NCI-H2196 treated with DMSO at 0.1 percent for 48 hours (cell line): ENCODE measurements around the gene ARSJ.
"Not testable (repeated sequence)": the region's sequence is repeated elsewhere in the genome, so short reads cannot be mapped to it uniquely, and the experiment has no call there.

Source experiments
- DNase-seq: peaks from one replicate; lab custom pipeline; 2025; ENCODE audit not compliant: unreplicated experiment; lab: John Stamatoyannopoulos, UW

ARSJ gene

DNA sequence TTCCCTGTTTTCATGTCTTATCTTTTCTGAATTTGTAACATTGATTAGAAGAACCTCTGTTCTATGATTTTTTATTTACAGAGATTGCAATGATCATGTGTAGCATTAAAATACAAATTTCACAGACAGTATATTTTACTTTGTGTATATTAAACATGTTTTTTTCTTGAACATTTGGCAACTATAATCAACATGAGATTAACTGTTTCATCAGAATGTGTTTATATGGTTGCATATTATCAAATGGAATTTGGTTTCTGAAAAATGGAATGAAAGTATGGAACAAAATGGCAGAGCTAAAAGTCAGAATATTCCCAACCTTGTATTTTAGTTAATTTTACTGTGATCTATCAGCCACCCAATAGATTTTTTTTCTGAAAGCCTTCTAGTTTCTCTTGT, 19.9 kb downstream of the ARSJ start:
- no peak for DNase-seq

DNA sequence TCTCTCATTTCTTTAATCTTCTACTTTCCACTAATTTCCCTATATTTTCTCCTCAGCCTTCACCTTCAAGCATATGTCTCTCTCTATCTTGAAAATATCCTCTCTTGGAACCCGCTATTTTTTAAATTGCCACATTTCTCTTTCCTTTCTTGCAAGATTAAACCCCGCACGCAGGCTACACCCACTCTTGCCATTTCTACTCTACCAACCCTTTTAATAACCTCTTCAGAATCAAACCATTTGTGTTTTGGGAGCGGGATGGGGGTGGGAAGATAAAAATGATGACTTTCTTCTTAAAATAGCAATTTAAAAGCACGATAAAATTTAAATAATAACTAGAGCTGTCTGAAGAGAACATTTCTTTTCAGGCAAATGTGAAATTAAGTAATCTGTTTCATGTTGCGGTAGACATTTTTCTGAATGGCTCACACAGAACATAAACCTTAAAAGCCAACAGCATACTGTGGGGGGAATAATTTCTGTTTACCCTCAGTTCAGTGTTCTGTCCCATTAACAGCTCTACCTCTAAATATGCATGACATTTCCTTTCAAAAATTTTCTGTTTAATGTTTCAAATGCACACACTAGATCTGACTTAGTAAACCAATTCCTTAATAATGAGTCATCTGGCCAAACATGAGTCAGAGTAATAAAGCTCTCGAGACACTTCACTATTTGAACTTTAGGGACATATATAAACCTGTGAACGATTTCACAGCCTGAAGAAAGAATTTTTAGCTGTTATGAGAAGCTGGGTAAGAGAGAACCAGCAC, 20.5 kb downstream of the ARSJ start:
- no peak for DNase-seq

DNA sequence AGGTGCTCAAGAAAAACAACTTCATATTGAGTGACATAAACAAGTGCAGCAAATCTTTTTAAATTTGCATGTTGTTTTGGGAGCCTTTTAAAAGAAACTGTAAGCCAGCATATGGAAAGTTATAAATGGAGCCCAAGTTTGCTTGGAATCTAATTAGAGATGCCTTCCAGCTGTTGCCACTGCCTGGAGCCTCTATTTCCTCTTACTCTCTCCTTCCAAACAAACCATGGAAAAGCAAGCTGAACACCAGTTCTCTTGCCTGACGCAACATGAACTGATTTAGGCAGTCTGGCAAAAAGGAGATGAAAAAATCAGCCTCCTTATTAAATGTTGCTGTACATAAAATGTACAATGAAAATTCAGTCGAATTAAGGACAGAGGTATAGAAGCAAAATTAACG, 21.5 kb downstream of the ARSJ start:
- DNase-seq: no peak

DNA sequence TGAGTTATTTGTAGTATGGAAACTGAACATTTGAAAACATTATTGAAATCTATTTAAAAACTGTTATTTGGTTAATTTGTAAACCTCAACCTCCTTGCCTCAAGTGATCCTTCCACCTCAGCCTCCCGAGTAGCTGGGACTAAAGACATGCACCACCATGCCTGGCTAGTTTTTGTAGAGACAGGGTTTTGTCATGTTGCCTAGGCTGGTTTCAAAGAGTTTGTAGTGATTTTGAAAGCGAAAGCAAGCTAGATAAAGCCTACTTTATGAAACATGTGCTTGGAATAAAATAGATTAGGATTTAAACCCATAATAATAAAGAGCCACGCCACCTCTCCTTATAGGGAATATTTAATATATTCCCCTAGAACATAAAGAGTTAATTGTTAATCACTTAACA, 23.5 kb downstream of the ARSJ start:
- no peak for DNase-seq

DNA sequence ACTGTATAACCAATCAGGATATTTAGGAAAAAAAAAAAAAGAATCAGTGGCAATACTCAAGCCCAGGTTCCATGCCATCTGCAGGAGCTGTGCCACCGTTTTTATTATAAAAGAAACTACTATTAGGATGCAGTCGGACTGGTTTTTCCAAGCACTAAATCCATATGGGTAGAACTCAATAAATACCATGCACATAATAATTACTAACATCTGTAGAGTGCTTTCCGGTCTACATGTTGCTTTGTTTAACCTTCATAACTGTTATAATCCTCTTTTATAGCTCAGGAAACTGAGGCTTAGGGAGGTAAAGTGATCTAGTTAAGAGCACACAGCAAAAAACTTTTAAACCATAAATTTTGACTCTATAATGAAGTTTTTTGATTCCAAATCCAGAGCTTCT, 24.0 kb downstream of the ARSJ start:
- no peak for DNase-seq

DNA sequence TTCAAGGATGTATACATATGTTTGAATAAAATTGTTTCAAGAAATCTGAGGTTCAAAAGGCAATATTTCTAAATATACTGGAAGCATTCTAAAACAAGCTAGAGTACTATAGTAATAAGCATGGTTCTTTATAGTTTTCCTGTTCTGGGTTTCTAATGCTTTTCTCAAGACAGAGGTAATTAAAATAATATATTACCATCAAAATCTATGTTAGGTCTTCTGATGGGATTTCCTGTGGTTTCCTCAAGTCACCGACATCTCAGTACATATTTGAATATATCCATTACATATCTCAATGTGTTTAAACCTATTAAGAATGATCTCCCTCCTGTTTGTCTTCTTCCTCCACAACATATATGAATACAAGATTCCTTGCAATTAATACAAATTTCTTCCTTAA, 25.6 kb downstream of the ARSJ start:
- no peak for DNase-seq

DNA sequence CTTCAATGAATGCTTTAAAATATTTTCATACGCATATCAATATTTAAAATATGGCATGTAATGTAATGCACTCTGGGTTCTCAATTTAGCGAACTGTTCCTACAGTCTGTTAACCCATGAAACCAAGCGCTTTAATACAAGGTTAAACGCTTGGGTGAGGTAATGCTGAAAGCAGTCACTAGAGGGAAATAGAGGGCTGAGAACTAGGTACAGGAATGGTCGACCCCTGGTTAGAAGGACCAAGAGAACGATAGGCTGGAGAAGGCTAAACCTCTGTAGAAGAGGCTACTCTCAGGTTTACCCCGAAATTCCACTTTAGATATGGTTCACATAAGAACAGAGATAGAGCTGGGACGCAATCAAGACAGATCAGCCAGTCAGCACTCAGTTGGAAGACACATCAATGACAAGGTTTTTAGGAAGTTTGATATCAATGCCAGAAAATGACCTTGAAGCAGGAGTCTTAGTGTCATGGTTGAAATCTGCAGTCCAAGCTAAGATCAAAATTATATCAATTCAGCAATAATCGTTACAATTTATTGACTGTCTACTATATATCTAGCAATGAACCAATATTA, 26.9 kb downstream of the ARSJ start:
- DNase-seq: no peak

DNA sequence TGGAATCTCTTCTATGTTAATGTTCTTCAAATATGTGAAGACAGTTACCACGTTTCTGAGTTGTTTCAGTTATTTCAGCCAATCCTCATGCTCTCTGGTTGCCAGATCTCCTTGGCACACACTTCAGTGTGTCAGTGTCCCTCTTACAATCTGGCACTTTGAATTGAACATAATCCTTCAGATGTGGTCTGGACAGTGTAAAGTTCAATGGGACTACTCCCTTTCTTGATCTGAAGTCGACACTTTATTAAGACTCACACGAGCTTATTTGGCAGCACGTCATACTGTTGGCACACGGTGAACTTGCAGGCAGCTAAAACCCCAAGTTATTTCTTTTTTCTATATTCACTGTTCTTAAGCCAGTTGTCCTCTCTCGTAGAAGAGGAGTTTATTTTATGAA, 28.2 kb downstream of the ARSJ start:
- no peak for DNase-seq

DNA sequence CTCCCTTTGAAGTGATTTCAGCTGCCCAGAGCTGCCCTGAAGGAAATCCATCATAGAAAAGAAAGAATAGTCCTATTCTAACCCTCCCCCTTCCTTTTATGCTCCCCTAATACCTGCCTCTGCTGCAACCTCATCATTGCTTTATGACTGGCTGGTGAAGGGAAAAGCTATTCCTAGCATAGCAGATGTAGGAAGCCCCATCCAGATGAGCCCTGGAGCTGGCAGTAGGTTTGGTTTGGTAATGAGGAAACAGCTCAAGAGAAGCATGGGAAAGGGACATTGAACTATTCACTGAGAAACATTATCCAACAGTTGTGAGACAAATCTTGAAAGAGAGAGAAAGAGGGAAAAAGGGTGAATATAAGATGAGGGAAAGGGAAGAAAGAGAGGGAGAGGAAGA, 29.2 kb downstream of the ARSJ start:
- DNase-seq: no peak

DNA sequence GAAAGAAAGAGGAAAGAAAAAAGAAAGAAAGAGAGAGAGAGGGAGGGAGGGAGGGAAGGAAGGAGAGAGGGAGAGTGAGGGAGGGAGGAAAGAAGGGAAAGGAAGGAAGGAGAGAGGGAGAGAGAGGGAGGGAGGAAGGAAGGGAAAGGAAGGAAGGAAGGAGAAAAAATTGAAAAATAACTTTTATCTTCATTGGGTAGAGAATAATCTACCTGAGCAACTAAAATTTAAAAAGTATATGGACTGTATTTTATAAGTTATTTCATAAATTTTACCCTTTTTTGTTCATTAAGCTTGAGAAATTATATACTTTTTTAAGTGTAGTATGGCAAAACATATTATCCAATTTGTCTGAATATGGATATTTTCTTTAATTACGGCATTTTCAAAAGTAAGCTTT, 32.0 kb downstream of the ARSJ start:
- no peak for DNase-seq

DNA sequence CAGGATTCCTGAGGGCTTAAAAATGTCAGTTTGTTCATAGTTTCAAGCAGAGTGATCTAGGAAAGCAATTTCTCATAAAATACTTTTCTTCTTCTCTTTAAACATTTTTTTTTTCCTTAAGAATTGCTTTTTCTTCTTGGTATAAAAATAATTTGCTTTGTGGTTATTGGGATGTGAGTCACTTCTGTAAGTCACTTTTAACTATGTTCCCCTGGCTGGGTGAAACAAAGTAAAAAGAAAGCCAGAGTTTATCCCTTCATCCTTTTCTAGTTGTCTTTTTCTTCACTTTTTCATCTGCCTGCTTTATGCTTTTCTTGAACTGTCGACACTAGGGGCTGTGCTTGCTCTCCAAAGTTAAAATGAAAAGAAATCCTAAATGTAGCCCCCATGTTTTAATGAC, 33.5 kb downstream of the ARSJ start:
- no peak for DNase-seq

DNA sequence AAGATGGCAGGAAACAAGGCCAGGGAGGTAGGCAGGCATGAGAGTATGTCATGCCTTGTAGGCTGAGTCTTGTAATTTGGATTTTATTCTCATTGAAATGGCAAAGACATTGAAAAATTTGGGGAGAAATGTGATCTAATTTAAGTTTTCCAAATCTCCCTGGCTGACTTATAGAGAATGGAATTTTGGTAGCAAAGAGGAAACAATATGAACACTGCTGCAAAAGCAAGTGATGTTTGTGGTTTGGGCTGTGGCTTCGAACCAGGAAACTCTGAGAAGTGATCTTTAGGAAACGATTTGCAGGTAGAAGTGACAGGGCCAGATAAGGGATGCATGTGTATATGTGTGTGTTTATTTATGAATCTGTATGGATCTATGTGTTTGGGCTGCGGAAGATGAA, 35.6 kb downstream of the ARSJ start:
- no peak for DNase-seq

DNA sequence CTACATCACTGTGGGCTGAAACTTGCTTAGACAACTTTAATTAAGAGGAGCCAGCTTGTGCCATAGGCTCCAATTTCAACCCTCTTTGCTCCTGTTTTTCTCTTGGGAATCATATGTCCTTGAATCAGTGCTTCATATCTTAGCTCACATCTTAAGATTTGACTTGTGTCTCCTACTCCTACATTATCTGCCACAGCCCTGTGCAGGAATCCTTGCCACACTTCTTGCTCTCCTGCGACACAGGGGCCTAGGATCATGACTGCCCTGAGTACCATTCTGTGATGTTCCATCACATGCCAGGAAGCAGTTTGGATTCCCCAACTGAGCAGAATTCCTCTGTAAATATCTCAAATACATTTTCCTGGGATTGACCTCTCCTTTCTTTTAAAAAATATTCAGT, 36.4 kb downstream of the ARSJ start:
- no peak for DNase-seq

DNA sequence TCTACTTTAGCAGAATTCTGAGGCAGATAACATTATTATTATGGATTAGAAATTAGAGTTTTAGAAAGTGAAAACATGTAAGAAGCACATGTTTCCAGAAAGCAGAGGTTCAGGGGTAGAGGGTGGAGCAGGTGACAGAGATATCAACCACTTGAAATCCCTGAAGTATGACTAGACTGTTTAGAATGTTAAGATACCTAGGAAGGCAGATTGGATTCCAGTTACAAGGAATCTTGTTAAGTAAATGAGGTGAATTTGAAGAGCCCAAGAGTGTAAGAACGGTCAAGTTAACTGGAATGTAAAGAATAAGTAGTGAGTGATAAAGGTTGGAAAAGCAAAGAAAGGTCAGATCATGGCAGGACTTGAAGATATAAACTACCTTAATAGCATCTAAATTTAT, 37.6 kb downstream of the ARSJ start:
- DNase-seq: no peak

DNA sequence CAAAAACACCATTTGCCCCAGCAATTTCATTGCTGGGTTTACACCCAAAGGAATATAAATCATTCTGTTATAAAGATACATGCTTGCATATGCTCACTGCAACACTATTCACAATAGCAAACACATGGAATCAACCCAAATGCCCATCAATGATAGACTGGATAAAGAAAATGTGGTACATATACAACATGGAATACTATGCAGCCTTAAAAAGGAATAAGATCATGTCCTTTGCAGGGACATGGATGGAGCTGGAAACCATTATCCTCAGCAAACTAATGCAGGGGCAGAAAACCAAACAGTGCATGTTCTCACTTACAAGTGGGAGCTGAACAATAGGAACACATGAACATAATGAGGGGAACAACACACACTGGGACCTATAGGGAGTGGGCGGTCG, 39.3 kb downstream of the ARSJ start:
- DNase-seq: not testable (repeated sequence)

DNA sequence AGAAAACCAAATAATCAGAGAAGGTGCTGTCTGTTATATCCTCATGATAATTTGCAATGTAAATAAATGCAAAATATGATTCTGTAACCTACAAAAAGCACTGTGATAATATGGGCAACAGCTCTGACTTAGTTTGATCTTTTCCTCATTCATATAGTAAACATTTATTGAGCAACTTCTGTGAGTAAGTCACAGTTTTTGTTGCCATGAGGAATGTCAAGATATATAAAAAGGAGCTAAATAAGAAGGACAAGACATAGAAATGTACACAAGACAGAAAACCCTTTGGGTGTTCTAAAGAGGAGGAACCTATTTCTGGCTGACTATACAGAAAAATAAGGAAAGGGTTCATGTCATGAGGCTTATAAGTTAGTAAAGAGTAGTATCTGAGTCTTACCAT, 44.3 kb downstream of the ARSJ start:
- DNase-seq: no peak

DNA sequence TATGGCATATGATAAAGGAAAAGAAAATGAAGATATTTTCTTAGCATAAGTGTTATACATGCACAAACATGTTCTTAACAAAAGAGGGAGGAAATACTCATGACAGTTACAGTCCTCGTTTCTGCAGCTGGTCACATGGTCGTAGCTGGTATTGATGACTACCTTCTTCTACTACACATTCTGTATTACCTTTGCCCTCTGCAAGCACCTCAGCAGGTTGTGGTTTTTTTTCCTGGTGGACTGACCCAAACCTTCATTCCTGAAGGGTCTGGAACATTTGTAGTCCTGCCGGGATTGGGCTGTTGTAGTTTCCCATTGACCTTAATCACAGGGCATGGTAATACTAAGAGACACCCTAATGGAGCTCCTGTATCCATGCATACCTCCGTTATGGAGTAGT, 54.7 kb downstream of the ARSJ start:
- not testable (repeated sequence) for DNase-seq

DNA sequence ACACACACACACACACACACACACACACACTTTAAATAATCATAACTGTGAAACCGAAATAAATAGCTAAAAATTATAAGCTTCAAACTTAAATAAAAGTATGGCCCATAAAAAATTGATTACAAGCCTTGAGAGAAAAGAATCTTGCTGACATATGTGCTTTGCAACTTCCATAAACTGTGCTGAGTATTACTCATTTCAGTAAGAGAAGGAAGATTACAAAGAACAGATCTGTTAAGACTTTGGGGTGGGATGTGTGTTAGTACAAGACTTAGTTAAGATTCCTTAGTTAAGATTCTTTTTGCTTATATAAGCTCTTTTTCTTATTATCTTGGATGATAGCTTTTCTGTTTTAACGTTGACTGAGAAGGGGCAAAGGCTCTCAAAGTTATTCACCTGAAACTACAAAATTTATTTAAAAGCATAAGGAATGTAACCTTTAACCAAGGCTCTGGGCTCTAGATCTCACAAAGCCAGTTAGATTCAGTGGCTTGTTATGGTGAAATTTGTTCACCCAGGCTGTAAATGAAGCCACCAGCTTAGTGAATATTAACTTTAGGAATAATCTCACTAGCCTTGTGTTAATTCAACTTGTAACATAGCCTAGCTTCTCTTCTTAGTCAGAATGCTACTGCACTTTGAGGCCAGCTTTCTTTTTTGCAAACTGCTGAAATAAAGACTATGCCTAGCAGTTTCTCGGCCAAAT, 58.2 kb downstream of the ARSJ start:
- DNase-seq: no peak

DNA sequence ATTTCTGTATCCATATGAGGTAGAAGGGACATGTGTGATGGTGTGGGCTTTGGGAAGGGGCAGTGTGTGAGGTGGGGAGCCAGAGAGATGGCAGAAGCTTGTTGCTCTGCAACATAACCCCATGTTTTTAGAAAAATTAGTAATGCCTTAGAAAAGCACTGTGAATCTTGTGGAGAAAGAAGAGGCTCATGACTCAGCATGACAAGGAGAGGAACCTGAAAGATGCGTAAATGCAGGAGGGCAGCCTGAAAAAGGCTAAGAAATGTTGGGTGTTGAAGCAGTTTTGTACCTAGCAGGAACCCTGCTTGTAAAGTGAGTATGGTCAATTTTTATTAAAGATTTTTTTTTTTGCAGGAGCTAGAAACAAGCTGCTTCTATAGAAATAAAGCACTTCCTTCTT, 59.8 kb downstream of the ARSJ start:
- DNase-seq: no peak

DNA sequence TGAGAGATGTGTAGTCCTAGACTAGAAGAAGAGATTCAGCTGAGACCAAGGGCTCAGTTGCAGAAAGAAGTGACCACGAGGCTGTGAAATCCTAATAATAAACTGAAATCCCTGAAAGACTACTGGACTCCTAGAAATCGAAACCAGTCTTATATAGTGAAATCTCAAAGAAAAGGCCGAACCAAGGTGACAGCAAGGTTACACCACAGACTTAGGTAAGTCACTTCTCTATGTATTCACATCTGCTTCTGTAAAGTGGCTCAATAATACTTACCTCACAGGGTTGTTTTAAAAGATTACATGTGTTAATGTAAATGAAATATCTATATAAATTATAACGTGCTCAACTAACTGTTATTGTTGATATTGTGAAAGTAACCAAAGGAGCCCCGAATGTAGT, 60.3 kb downstream of the ARSJ start:
- no peak for DNase-seq

DNA sequence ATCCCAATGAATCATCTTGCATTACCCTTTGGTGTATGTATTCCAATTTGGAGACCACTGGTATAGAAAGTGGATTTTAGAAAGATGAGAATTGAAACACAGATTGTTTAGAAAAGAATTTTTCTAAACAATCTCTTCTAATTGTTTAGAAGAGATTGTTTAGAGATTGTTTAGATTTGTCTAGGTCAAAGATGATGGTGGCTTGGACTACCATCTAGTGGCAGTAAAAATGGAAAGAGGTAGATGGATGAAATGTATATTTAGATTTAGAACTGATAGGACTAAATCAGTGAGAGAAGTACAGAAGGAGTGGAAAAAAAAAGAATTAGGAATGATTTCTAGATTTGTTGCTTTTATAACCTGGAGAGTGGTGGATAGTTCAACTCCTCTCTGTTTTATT, 70.6 kb downstream of the ARSJ start:
- no peak for DNase-seq

DNA sequence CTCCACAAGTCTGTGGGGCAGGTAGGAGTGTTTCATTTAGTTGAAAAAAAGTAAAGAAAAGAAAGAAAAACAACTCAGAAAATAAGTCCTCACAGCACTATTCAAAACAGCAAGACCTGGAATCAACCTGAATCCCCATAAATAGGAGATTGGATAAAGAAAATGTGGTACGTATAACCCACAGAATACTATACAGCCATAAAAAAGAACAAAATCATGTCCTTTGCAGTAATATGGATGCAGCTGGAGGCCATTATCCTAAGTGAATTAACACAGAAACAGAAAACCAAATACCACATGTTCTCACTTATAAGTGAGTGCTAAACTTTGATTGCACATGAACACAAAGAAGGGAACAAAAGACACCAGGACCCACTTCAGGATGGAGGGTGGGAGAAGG, 71.9 kb downstream of the ARSJ start:
- no peak for DNase-seq

DNA sequence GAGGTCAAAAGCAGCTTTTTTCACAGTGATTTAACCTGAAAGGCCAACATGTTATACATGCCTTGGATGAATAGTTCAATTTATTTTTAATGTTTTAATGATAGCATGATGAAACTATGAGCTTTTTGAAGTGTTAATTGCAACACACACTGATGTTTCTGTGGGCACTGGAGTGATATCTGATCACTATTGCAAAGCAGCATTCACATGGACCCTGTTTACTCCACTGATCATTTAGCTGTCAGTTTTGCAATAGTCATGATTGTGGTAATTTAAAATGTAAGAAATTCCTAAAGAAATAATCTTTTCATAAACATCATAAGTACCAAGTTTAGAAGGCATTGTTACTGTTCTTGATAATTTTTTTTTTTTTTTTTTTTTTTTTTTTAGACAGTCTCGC, 74.1 kb downstream of the ARSJ start:
- DNase-seq: no peak
